IMR-90 (cell line): ENCODE data around the gene FLT1. TPM values are rescaled to one million over a fixed set of nuclear protein-coding genes. Genes with fewer than 3 reads are reported as not detected.
A peak's percentile ranks its signal among the peaks of the same experiment; 100 is the strongest.

Experiments
- ATAC-seq: fragments of 200-7000 bp; cut with Tn5 transposase; 2 replicates; pipeline ENCODE4 v1.9.1; 2020; ENCODE audit warnings: low read depth, mild to moderate bottlenecking, moderate library complexity
- BruUV-seq: library from RNA; stranded (reverse); fragments of 400-500 nt; replicated peaks from 2 replicates; lab custom pipeline; 2021; lab: Mats Ljungman, UMichigan
- CTCF ChIA-PET: fragments of 300-600 bp; formaldehyde crosslinking; extraction: SDS; loops from one replicate; lab custom pipeline; 2021; ENCODE audit warnings: antibody characterized with exemption; lab: Yijun Ruan, JAX
- POLR2A ChIA-PET: fragments of 300-600 bp; sonication (Branson Sonifier 250); formaldehyde crosslinking; loops from one replicate; lab custom pipeline; 2022; ENCODE audit warnings: antibody characterized with exemption; ENCODE audit not compliant: unreplicated experiment; lab: Charles Lee
- DNase-seq: peaks from one replicate; pipeline ENCODE4 v3.0.0; 2013
- H2AFZ ChIP-seq: replicated peaks from 2 replicates; pipeline ENCODE3; 2013; ENCODE audit warnings: low read length, mild to moderate bottlenecking; ENCODE audit not compliant: poor library complexity
- H2AK5ac ChIP-seq: 2 replicates; pipeline ENCODE4 v1.6.1; 2013; ENCODE audit warnings: low read depth, low read length, inconsistent platforms
- H2AK9ac ChIP-seq: replicated peaks from 2 replicates; pipeline ENCODE3; 2013; ENCODE audit warnings: mild to moderate bottlenecking, low read depth, low read length, moderate library complexity; ENCODE audit not compliant: poor library complexity
- H2BK120ac ChIP-seq: 2 replicates; pipeline ENCODE4 v1.6.1; 2013; ENCODE audit warnings: low read depth, low read length, inconsistent platforms
- H2BK15ac ChIP-seq: 3 replicates; pipeline ENCODE4 v1.6.1; 2013; ENCODE audit warnings: low read depth, low read length, inconsistent platforms
- H2BK20ac ChIP-seq: 2 replicates; pipeline ENCODE4 v1.6.1; 2013; ENCODE audit warnings: low read depth, mild to moderate bottlenecking, inconsistent platforms, low read length, moderate library complexity
- H2BK5ac ChIP-seq: 2 replicates; pipeline ENCODE4 v1.6.1; 2013; ENCODE audit warnings: mild to moderate bottlenecking, low read depth, low read length, inconsistent platforms; ENCODE audit not compliant: poor library complexity, severe bottlenecking
- H3K14ac ChIP-seq: replicated peaks from 2 replicates; pipeline ENCODE4 v1.6.1; 2013; ENCODE audit warnings: low read depth, low read length, inconsistent platforms
- H3K18ac ChIP-seq: 2 replicates; pipeline ENCODE4 v1.6.1; 2013; ENCODE audit warnings: low read depth, low read length, control low read depth
- H3K23ac ChIP-seq: 2 replicates; pipeline ENCODE4 v1.6.1; 2013; ENCODE audit warnings: low read depth, low read length, inconsistent platforms
- H3K27ac ChIP-seq: 2 replicates; pipeline ENCODE4 v1.5.1; 2013; ENCODE audit warnings: mild to moderate bottlenecking, control low read depth, low read length; ENCODE audit not compliant: insufficient read depth
- H3K27me3 ChIP-seq: 2 replicates; pipeline ENCODE4 v1.6.1; 2013; ENCODE audit warnings: low read length; ENCODE audit not compliant: control insufficient read depth, insufficient read depth
- H3K36me3 ChIP-seq: 2 replicates; pipeline ENCODE4 v1.6.1; 2013; ENCODE audit warnings: low read length, mixed read lengths; ENCODE audit not compliant: control insufficient read depth, insufficient read depth
- H3K4ac ChIP-seq: 2 replicates; pipeline ENCODE4 v1.6.1; 2013; ENCODE audit warnings: low read depth, low read length, inconsistent platforms
- H3K4me1 ChIP-seq: 2 replicates; pipeline ENCODE4 v1.6.1; 2013; ENCODE audit warnings: low read length, mixed read lengths; ENCODE audit not compliant: control insufficient read depth, insufficient read depth
- H3K4me2 ChIP-seq: 2 replicates; pipeline ENCODE4 v1.6.1; 2013; ENCODE audit warnings: low read depth, mild to moderate bottlenecking, control low read depth, low read length, moderate library complexity
- H3K4me3 ChIP-seq: 2 replicates; pipeline ENCODE4 v1.5.1; 2013; ENCODE audit warnings: low read depth, mild to moderate bottlenecking, control low read depth, low read length, moderate library complexity; ENCODE audit not compliant: insufficient read depth
- H3K56ac ChIP-seq: 2 replicates; pipeline ENCODE4 v1.6.1; 2013; ENCODE audit warnings: low read length, inconsistent platforms; ENCODE audit not compliant: insufficient read depth; ENCODE audit errors: extremely low read depth
- H3K79me1 ChIP-seq, 2 experiments: 2 replicates each; pipeline ENCODE4 v1.6.1; 2013; ENCODE audit warnings: low read length in 2 of 2, inconsistent platforms in 1 of 2, low read depth in 1 of 2
- H3K9ac ChIP-seq: 2 replicates; pipeline ENCODE4 v1.6.1; 2013; ENCODE audit warnings: low read depth, low read length, control low read depth
- H3K9me1 ChIP-seq: 2 replicates; pipeline ENCODE4 v1.6.1; 2013; ENCODE audit warnings: low read length, inconsistent platforms; ENCODE audit not compliant: insufficient read depth
- H3K9me3 ChIP-seq: 2 replicates; pipeline ENCODE4 v1.6.1; 2013; ENCODE audit warnings: low read length; ENCODE audit not compliant: control insufficient read depth, insufficient read depth
- H4K20me1 ChIP-seq: 2 replicates; pipeline ENCODE4 v1.6.1; 2013; ENCODE audit warnings: low read length, inconsistent platforms; ENCODE audit not compliant: insufficient read depth
- H4K5ac ChIP-seq: 2 replicates; pipeline ENCODE4 v1.6.1; 2013; ENCODE audit warnings: mild to moderate bottlenecking, low read depth, low read length, control low read depth
- H4K8ac ChIP-seq, 2 experiments: 2 replicates each; pipeline ENCODE4 v1.6.1; 2013; ENCODE audit warnings: low read depth in 2 of 2, low read length in 2 of 2, control low read depth in 1 of 2, inconsistent platforms in 1 of 2
- H4K91ac ChIP-seq: 2 replicates; pipeline ENCODE4 v1.6.1; 2013; ENCODE audit warnings: low read depth, low read length, inconsistent platforms; ENCODE audit not compliant: insufficient read depth
- BHLHE40 ChIP-seq: fragments of 150-350 bp; IDR thresholded peaks from 2 replicates; pipeline ENCODE4 v1.6.1; 2016; ENCODE audit warnings: mild to moderate bottlenecking, low read depth, low read length
- CEBPB ChIP-seq: IDR thresholded peaks from 2 replicates; pipeline ENCODE4 v1.6.1; 2012; ENCODE audit warnings: low read depth, low read length, improper control_type of control experiment
- CHD1 ChIP-seq: IDR thresholded peaks from 2 replicates; pipeline ENCODE4 v1.6.1; 2012; ENCODE audit warnings: low read depth, low read length, improper control_type of control experiment
- FOS ChIP-seq: fragments of 150-350 bp; IDR thresholded peaks from 2 replicates; pipeline ENCODE4 v1.6.1; 2016; ENCODE audit warnings: low read depth, low read length
- MAFK ChIP-seq: IDR thresholded peaks from 2 replicates; pipeline ENCODE4 v1.6.1; 2012; ENCODE audit warnings: low read depth, low read length, improper control_type of control experiment
- MAZ ChIP-seq: IDR thresholded peaks from 2 replicates; pipeline ENCODE4 v1.6.1; 2012; ENCODE audit warnings: low read depth, mild to moderate bottlenecking, low read length, improper control_type of control experiment, moderate library complexity, borderline replicate concordance
- MXI1 ChIP-seq: IDR thresholded peaks from 2 replicates; pipeline ENCODE4 v1.6.1; 2012; ENCODE audit warnings: low read depth, mild to moderate bottlenecking, low read length, moderate library complexity, borderline replicate concordance
- NFE2L2 ChIP-seq: fragments of 150-350 bp; IDR thresholded peaks from 2 replicates; pipeline ENCODE4 v1.6.1; 2016; ENCODE audit warnings: low read depth, mild to moderate bottlenecking, low read length
- POLR2A ChIP-seq: IDR thresholded peaks from 2 replicates; pipeline ENCODE4 v1.6.1; 2012; ENCODE audit warnings: mild to moderate bottlenecking, low read depth, low read length
- RAD21 ChIP-seq: IDR thresholded peaks from 2 replicates; pipeline ENCODE4 v1.6.1; 2012; ENCODE audit warnings: low read length, improper control_type of control experiment
- RCOR1 ChIP-seq: IDR thresholded peaks from 2 replicates; pipeline ENCODE4 v1.6.1; 2012; ENCODE audit warnings: mild to moderate bottlenecking, low read length, improper control_type of control experiment; ENCODE audit not compliant: insufficient replicate concordance
- RFX5 ChIP-seq: IDR thresholded peaks from 2 replicates; pipeline ENCODE4 v1.8.0; 2012; ENCODE audit warnings: low read depth, mild to moderate bottlenecking, low read length, moderate library complexity
- SMC3 ChIP-seq: fragments of 150-350 bp; IDR thresholded peaks from 2 replicates; pipeline ENCODE4 v1.6.1; 2016; ENCODE audit warnings: low read depth, mild to moderate bottlenecking, antibody characterized with exemption, low read length, moderate library complexity
- WGBS, 2 experiments: methylation state at CpG; one replicate each; pipeline versions ENCODE4 v1.1.5 to v1.1.7; 2013; ENCODE audit warnings: missing lambda C conversion rate in 2 of 2; ENCODE audit not compliant: insufficient read length in 1 of 2; ENCODE audit errors: extremely low coverage in 2 of 2; 5-methylcytosine and 5-hydroxymethylcytosine counted together
- dilution Hi-C: fragments of 300-500 bp; cut with HindIII; formaldehyde crosslinking; loops from one replicate; pipeline ENCODE4 v1.14.3; 2018; ENCODE audit warnings: low sequenced_read_pairs; ENCODE audit not compliant: unreplicated experiment
- in situ Hi-C: fragments of 300-500 bp; cut with MboI; formaldehyde crosslinking; loops from 3 replicates; pipeline ENCODE4 v1.14.3; 2019; ENCODE audit warnings: low sequenced_read_pairs, inconsistent platforms, mixed read lengths
- intact Hi-C: fragments of 100-400 bp; cut with micrococcal nuclease; formaldehyde crosslinking; loops from 2 replicates; pipeline ENCODE4 v1.10.0; 2022
- polyA plus RNA-seq, 3 experiments: library from polyadenylated mRNA; depleted of rRNA; stranded (reverse); fragments of >200 nt; gene quantifications; 2 replicates each; pipeline ENCODE4 v1.2.3, GENCODE V29; 2012; ENCODE audit warnings: low replicate concordance in 1 of 3
- total RNA-seq: library from RNA; depleted of rRNA; stranded (reverse); fragments of >200 nt; gene quantifications from 2 replicates; pipeline ENCODE4 v1.2.3, GENCODE V29; 2012
- TF ChIP-seq, protein P1 (sequence below): fragments of 150-350 bp; IDR thresholded peaks from 2 replicates; pipeline ENCODE4 v1.6.1; 2016; ENCODE audit warnings: low read depth, mild to moderate bottlenecking, low read length, moderate library complexity, borderline replicate concordance
- TF ChIP-seq, protein P2 (sequence below): conservative IDR thresholded peaks from 2 replicates; pipeline ENCODE4 v1.5.1; 2012; ENCODE audit warnings: mild to moderate bottlenecking, low read depth, low read length, improper control_type of control experiment
- TF ChIP-seq, protein P3 (sequence below): fragments of 150-350 bp; IDR thresholded peaks from 2 replicates; pipeline ENCODE4 v1.6.1; 2017; ENCODE audit warnings: mild to moderate bottlenecking, antibody characterized with exemption, low read length, low read depth

Gene FLT1
- total and polyA plus RNA-seq, 2 of the 4 experiments (the other 2 are of a cell fraction), result 4.5 to 10.4 TPM

DNA sequence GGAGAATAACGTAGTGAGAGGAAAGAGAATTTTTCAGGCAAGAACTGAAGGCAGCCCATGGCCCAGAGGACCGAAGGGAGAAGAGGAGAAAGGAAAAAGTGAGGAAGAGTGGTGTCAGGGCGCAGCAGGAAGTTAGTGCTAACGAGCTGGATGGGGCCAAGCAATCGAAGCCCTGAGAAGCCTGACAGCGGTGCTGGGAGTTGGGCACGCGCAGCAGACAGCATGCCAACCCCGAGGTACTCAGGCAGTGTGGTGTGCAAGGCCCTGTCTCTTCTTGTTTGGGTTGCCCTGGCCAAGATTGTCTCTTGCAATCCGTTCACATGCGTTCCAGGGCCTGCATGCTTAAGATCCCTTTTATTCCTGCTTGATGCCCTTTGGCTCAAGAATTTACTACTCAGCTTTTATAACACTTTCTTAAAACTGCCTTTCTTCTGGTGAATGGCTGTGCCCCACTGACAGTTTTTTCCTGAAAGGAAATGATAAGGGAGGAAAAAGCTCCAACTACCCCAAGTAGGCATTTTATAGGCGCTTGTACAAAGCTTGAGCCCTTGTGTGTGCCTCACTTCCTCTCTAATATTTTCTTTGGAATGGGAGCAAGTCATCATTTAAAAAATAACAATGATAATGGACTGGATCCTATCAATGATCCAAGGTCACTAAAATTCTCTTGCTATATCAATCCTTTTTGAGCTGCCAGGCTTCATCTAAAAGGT, 115.4 kb downstream of the FLT1 start:
- Histone ChIP-seq H2AK9ac (peak overlapping the region; percentile 48), H4K20me1 (no peaks in the 10 kb centered on the region), H3K79me1 (no peaks in the 10 kb centered on the region), H3K18ac (no peak overlapping the region), H2BK20ac (no peak overlapping the region), H2BK5ac (no peak overlapping the region), H2AK5ac (no peak overlapping the region), H3K14ac (no peak overlapping the region), H3K23ac (no peak overlapping the region), H2BK15ac (no peak overlapping the region), H3K4me3 (no peak overlapping the region), H4K8ac (no peak overlapping the region), H3K27me3 (no peaks in the 10 kb centered on the region), H3K9me1 (no peaks in the 10 kb centered on the region), H3K9me3 (no peaks in the 10 kb centered on the region), H2AFZ (no peak overlapping the region), H3K4me1 (no peaks in the 10 kb centered on the region), H3K36me3 (no peaks in the 10 kb centered on the region), H3K4ac (no peak overlapping the region), H3K56ac (no peak overlapping the region), H4K91ac (no peak overlapping the region), H3K27ac (no peak overlapping the region), H2BK120ac (no peak overlapping the region), H4K5ac (no peak overlapping the region), H3K4me2 (no peak overlapping the region), H3K9ac (no peak overlapping the region)
- no peak for DNase-seq
- CTCF ChIA-PET, result interaction anchor here (0.6 kb wide), 1 partner anchor 1172 kb away, joined by 3 read pairs; no protein-coding TSS in a partner anchor
- no TSS peak for BruUV-seq
- dilution Hi-C loops (no loop called here), intact Hi-C loops (no loop called here), in situ Hi-C loops (no loop called here)
- POLR2A ChIA-PET, result no interaction called here
- no peak for ATAC-seq
- no peak for TF ChIP-seq BHLHE40
- no peak for TF ChIP-seq POLR2A
- no peak for TF ChIP-seq CHD1
- TF ChIP-seq, protein P1, sequence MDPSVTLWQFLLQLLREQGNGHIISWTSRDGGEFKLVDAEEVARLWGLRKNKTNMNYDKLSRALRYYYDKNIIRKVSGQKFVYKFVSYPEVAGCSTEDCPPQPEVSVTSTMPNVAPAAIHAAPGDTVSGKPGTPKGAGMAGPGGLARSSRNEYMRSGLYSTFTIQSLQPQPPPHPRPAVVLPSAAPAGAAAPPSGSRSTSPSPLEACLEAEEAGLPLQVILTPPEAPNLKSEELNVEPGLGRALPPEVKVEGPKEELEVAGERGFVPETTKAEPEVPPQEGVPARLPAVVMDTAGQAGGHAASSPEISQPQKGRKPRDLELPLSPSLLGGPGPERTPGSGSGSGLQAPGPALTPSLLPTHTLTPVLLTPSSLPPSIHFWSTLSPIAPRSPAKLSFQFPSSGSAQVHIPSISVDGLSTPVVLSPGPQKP, result no peak
- TF ChIP-seq, protein P2, sequence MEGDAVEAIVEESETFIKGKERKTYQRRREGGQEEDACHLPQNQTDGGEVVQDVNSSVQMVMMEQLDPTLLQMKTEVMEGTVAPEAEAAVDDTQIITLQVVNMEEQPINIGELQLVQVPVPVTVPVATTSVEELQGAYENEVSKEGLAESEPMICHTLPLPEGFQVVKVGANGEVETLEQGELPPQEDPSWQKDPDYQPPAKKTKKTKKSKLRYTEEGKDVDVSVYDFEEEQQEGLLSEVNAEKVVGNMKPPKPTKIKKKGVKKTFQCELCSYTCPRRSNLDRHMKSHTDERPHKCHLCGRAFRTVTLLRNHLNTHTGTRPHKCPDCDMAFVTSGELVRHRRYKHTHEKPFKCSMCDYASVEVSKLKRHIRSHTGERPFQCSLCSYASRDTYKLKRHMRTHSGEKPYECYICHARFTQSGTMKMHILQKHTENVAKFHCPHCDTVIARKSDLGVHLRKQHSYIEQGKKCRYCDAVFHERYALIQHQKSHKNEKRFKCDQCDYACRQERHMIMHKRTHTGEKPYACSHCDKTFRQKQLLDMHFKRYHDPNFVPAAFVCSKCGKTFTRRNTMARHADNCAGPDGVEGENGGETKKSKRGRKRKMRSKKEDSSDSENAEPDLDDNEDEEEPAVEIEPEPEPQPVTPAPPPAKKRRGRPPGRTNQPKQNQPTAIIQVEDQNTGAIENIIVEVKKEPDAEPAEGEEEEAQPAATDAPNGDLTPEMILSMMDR, result no peak
- TF ChIP-seq MAFK, result no peak
- no peak for TF ChIP-seq SMC3
- TF ChIP-seq CEBPB, result no peak
- TF ChIP-seq NFE2L2, result no peak
- no peak for TF ChIP-seq FOS
- TF ChIP-seq RAD21, result no peak
- TF ChIP-seq MXI1, result no peak
- TF ChIP-seq RFX5, result no peak
- TF ChIP-seq, protein P3, sequence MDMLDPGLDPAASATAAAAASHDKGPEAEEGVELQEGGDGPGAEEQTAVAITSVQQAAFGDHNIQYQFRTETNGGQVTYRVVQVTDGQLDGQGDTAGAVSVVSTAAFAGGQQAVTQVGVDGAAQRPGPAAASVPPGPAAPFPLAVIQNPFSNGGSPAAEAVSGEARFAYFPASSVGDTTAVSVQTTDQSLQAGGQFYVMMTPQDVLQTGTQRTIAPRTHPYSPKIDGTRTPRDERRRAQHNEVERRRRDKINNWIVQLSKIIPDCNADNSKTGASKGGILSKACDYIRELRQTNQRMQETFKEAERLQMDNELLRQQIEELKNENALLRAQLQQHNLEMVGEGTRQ, result no peak
- no peak for TF ChIP-seq MAZ
- TF ChIP-seq RCOR1, result no peak
- 79% methylated on average over 6 of the region's 12 CpGs; no CpG with 5 or more reads in 1 of the 2 experiments for WGBS, 2 experiments
